Endothelial cell (in vitro differentiated cells): ENCODE results near the gene FBP2. TPM values are rescaled to one million over a fixed set of nuclear protein-coding genes. Genes with fewer than 3 reads are reported as not detected.

Experiments used
- DNase-seq: peaks from one replicate; pipeline ENCODE4 v3.0.0; 2021; ENCODE audit warnings: low spot score
- H3K27ac Mint-ChIP-seq: one replicate; pipeline ENCODE4 v1.8.0; 2021; ENCODE audit warnings: mixed read lengths, inconsistent platforms; ENCODE audit not compliant: unreplicated experiment
- H3K27me3 Mint-ChIP-seq: one replicate; pipeline ENCODE4 v1.8.0; 2021; ENCODE audit warnings: mild to moderate bottlenecking, moderate library complexity, mixed read lengths, inconsistent platforms; ENCODE audit not compliant: unreplicated experiment
- H3K36me3 Mint-ChIP-seq: one replicate; pipeline ENCODE4 v1.8.0; 2021; ENCODE audit warnings: mild to moderate bottlenecking, low read depth, mixed read lengths, inconsistent platforms; ENCODE audit not compliant: unreplicated experiment
- H3K4me1 Mint-ChIP-seq: one replicate; pipeline ENCODE4 v1.8.0; 2021; ENCODE audit warnings: mild to moderate bottlenecking, mixed read lengths, inconsistent platforms; ENCODE audit not compliant: unreplicated experiment
- H3K4me3 Mint-ChIP-seq: one replicate; pipeline ENCODE4 v1.8.0; 2021; ENCODE audit warnings: mild to moderate bottlenecking, mixed read lengths, inconsistent platforms; ENCODE audit not compliant: unreplicated experiment
- H3K9me3 Mint-ChIP-seq: one replicate; pipeline ENCODE4 v1.8.0; 2021; ENCODE audit warnings: mixed read lengths, inconsistent platforms; ENCODE audit not compliant: unreplicated experiment
- CTCF ChIP-seq: fragments of 200-600 bp; sonication (generic); IDR thresholded peaks from one replicate; pipeline ENCODE4 v1.5.0; 2021; ENCODE audit warnings: antibody characterized with exemption; ENCODE audit not compliant: unreplicated experiment
- total RNA-seq: library from RNA; stranded (reverse); fragmentation: NEBNext Ultra II Directional; extraction: Animal tissue kit (Norgen Biotek cat#: 25700); gene quantifications from one replicate; pipeline ENCODE4 v1.2.1, GENCODE V29; 2021; ENCODE audit not compliant: unreplicated experiment

FBP2 gene
- total RNA-seq, 1 donor from 2014 or later, result 0.28 TPM

GRCh38 chr9:94623253-94623652 lies 29.6 kb upstream of the FBP2 start:
- DNase-seq, result peak; percentile 63

GRCh38 chr9:94622087-94622800 lies 28.6 kb upstream of the FBP2 start:
- H3K9me3 Mint-ChIP-seq, result no peaks in the 10 kb centered on the region
- no peak overlapping the region for H3K4me3 Mint-ChIP-seq
- peaks cover 5% of the 10 kb centered on the region for H3K27me3 Mint-ChIP-seq
- H3K36me3 Mint-ChIP-seq, result no peaks in the 10 kb centered on the region
- H3K27ac Mint-ChIP-seq, result no peak overlapping the region
- TF ChIP-seq CTCF, result no peak
- DNase-seq, result no peak
- H3K4me1 Mint-ChIP-seq, result peaks cover 5% of the 10 kb centered on the region

More at GRCh38 chr9:94623253-94623652, 29.6 kb upstream of the FBP2 start:
- peaks cover 5% of the 10 kb centered on the region for H3K27me3 Mint-ChIP-seq
- H3K4me3 Mint-ChIP-seq, result no peak overlapping the region
- peak; percentile 54 for TF ChIP-seq CTCF
- no peaks in the 10 kb centered on the region for H3K36me3 Mint-ChIP-seq
- H3K27ac Mint-ChIP-seq, result no peak overlapping the region
- no peaks in the 10 kb centered on the region for H3K9me3 Mint-ChIP-seq
- peaks cover 5% of the 10 kb centered on the region for H3K4me1 Mint-ChIP-seq

GRCh38 chr9:94619026-94619425 lies 25.4 kb upstream of the FBP2 start:
- no peaks in the 10 kb centered on the region for H3K9me3 Mint-ChIP-seq
- no peak for DNase-seq
- H3K27me3 Mint-ChIP-seq, result peaks cover 5% of the 10 kb centered on the region
- H3K4me1 Mint-ChIP-seq, result no peaks in the 10 kb centered on the region
- no peak for TF ChIP-seq CTCF
- no peak overlapping the region for H3K4me3 Mint-ChIP-seq
- H3K36me3 Mint-ChIP-seq, result no peaks in the 10 kb centered on the region
- H3K27ac Mint-ChIP-seq, result no peak overlapping the region

- no peak for DNase-seq
- no peak overlapping the region for H3K4me3 Mint-ChIP-seq
- H3K36me3 Mint-ChIP-seq, result no peaks in the 10 kb centered on the region
- peaks cover 3% of the 10 kb centered on the region for H3K4me1 Mint-ChIP-seq
- no peak overlapping the region for H3K27ac Mint-ChIP-seq
- TF ChIP-seq CTCF, result no peak
- peaks cover 4% of the 10 kb centered on the region for H3K27me3 Mint-ChIP-seq
- no peaks in the 10 kb centered on the region for H3K9me3 Mint-ChIP-seq
These were observed 19.4 kb upstream of the FBP2 start for GRCh38 chr9:94613003-94613402.

- peaks cover 4% of the 10 kb centered on the region for H3K27me3 Mint-ChIP-seq
- no peak for TF ChIP-seq CTCF
- peaks cover 3% of the 10 kb centered on the region for H3K4me1 Mint-ChIP-seq
- no peak overlapping the region for H3K4me3 Mint-ChIP-seq
- no peak for DNase-seq
- H3K9me3 Mint-ChIP-seq, result no peaks in the 10 kb centered on the region
- no peak overlapping the region for H3K27ac Mint-ChIP-seq
- H3K36me3 Mint-ChIP-seq, result no peaks in the 10 kb centered on the region
These were observed 18.4 kb upstream of the FBP2 start for GRCh38 chr9:94612071-94612470.
